ENCODE data around the gene PSMD5.
"Not testable (repeated sequence)": the region's sequence is repeated elsewhere in the genome, so short reads cannot be mapped to it uniquely, and the experiment has no call there.

The PSMD5 gene

DNA sequence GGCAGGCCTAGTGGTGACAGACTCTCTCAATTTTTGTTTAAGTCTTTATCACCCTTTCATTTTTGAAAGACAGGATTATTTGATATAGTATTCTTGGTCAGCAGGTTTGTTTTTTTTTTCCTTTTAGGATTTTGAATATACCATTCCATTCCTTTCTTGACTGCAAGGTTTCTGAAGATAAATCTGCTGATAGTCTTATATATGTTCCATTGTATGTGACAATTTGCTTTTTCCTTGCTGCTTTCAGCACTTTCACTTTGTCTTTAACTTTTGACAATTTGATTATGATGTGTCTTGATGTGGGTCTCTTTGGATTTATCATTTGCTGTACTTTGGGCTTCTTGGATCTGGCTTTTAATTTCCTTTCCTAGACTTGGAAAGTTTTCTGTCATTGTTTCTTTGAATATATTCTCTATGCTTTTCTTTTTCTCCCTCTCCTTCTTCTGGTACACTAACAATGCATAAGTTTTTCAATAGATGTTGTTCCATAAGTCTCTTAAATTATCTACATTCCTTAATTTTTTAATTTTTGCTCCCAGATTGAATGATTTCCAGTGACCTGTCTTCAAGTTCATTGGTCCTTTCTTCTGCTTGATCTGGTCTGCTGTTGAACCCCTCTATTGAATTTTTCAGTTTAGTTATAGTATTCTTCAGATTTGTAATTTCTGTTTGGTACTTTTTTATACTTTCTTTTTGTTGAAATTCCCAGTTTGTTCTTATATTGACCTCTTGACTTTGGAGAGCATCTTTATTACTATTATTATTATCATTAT, 34.9 kb downstream of the PSMD5 start:
- DNase-seq (ENCODE audit: low read depth in 2 of 2) = no peak

DNA sequence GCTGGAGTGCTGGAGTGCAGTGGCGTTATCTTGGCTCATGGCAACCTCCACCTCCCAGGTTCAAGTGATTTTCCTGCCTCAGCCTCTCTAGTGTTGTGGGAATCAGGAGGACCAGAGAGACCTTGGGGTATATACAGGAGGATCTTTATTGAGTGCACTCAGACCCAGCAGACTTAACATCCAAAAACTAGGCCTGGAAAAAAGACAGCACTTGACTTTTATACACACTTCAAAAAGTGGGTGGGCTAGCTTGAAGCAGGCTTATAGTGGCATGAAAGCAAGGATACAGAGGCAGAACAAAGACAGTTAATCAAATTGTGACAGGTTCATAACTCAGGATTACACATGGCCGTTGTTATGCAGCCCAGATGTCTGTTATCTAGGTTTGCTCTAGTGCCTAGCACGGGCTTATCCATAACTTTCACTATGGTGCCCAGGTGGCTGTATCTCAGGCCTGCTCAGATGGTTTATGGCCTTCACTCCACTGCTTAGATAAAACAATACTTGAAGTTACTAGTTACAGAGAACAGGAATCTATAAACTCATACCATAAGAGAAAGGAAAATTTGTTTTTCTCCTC, 37.8 kb downstream of the PSMD5 start:
- DNase-seq (ENCODE audit: low read depth in 2 of 2) = not testable (repeated sequence)

DNA sequence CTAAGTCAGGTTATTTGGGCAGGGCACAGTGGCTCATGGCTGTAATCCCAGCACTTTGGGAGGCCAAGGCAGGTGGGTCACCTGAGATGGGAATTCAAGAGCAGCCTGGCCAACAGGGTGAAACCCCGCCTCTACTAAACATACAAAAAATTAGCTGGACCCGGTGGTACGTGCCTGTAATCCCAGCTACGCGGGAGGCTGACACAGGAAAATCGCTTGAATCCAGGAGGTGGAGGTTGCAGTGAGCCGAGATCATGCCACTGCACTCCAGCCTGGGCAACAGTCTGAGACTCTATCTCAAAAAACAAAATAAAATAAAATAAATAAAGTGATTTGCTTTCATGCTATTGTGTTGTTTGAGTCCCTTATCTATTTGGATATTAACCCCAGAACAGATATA, 41.3 kb downstream of the PSMD5 start:
- no peak for DNase-seq (ENCODE audit: low read depth in 2 of 2)

DNA sequence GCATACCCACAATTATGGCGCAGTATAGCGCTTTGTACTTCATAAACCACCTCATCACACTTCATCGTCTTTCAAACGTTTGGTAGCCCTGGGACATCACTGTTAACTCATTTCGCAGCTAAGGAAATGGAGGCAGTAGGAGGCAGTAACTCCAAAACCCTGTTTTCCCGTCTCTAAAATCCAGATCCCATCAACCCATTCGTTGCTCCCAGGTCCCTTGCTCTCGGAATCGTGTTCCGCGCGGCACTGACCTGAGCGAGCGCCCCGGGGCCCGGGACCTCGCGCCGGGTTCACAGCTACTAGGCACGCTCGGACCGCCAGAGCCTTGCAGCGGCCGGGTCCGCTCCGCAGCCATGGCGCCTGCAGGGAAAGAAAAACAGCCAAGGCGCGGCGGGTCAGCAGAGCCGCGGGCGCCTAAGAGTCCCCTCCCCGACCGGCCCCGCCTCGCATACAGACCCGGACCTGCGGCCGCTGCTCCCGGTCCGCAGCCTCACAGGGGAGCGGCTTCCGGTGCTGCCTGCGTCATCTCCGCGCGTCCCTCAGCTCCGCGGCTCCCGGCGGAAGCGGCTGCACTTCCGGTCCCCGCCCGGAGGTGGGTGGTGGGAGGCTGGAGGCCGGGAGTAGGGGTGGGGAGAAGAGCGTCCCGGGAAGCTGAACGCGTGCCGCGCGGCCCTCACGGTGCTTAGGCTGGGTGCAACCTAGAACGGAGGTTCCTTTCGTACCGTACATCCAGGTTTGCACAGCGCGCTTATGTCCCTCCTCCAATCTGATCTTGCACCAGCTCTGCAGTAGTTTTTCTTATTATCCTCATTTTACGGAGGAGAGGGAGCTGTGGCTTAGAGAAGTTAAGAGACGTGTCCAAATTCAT, 49.6 kb downstream of the PSMD5 start, which contains the start of gene FBXW2:
TSS of gene FBXW2 (minus strand) at position 519 of the 868 bp plus-strand sequence. CDS start 5,158 bp downstream, outside the sequence.
- DNase-seq (ENCODE audit: low read depth in 2 of 2) = peak; percentile 80 to 84

DNA sequence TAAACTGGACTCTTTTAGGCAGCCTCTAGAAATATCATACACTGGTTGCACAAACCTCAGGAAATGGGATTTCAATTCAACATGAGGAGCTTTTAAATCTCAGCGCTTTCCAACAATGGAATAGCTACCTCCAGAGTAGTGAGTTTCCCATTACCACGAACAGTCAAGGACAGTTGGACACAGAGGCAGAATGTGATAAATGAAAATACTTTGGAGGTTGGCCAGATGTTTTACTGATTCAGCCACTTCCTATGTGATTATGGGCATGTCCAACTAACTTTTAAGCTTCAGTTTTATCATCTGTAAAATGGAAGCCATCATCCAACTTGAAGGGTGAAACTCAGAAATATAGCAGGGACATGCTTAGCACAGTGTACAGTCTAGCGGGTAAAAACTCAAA, 51.6 kb downstream of the PSMD5 start:
- DNase-seq (ENCODE audit: low read depth in 2 of 2) = no peak

DNA sequence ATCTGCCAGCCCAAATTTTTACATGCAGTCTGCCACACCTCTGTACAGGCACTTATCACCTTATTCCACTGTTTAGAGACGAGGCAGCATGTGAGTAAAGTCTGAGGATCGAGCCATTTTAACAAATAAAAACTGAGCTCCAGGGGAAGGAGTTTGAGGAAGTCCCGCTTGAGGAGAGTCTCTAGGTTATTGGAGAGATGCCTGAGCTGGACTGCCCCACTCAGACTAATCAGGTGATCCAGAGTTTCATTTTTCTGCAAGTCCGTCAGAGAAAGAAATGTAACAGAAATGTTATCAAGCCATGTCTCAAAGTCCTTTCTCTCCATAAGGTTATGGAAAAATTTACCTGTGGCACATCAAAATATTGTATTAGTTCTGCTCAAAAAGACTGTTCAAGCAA, 54.8 kb downstream of the PSMD5 start:
- DNase-seq (ENCODE audit: low read depth in 2 of 2) = no peak

DNA sequence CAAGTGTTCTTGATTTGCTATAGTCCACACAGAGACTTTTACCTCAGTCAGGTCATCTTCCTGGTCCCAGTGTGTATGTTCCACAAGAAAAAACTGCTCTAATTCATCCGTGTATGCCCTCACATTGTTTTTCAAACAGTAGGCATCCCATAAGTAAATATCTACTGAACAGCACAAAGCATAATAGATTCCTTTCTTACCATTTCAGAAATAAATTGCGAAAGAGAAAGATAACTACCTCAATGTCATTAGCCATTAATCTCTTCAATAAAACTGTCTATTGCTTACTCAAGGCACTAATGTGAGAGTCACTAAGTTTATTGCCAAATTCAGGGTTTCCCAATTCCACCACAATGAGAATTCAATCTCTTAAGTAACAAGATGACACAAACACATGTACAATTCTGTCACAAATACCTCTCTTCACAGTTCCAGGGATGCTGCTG, 59.1 kb downstream of the PSMD5 start:
- DNase-seq (ENCODE audit: low read depth in 2 of 2) = no peak

DNA sequence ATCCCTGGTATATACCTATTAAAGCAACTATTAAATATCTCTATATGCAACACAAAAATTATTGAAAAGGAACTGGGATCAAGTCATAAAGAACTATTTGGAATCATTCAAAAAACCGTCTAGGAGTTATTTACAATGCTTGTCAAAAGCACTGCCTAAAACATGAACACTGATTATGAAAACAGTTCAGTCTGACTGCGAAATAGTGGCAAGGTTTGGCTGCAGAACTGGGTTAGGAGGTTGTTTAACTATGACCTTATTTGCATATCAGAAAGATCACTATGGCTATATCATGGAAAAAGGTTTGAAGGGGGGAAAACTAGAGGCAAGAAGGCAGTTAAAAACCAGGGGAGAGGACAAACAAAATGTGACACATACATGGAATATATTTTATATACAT, 61.5 kb downstream of the PSMD5 start:
- DNase-seq (ENCODE audit: low read depth in 2 of 2) = no peak

DNA sequence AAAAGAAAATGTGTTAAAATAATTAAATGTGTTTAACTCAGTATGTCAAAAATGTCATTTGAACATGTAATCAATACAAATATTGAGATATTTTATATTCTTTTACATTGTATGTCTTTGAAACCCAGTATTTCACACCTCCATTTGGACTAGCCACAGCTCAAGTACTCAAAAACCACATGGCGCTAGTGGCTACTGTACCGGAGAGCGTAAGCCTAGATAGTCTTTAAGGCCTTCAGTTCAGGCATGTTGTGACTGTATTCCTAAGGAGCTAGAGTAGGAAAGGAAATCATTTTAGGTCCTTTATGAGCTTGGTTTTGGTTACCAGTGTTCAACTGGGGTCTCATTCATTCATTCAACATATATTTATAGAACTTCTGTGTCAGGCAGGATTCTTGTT, 62.4 kb downstream of the PSMD5 start:
- DNase-seq (ENCODE audit: low read depth in 2 of 2) = no peak

DNA sequence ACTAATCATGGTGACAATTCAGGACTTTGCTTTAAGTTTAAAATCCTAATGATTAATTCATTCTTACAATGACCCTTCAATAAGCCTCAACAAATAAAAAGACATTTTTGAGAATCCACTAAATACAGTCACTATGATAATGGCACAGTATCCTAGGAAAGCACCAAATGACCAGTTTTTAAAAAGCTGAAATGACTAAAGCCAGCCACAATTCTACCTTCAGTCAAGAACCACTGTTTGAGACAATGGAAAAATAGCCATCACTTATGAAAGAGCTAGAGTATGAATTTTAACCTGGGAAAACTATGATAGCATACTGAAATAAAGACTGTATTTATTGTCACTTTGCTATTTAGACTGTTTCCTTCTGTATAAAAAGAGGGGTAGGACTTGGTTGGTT, 63.5 kb downstream of the PSMD5 start:
- no peak for DNase-seq (ENCODE audit: low read depth in 2 of 2)

DNA sequence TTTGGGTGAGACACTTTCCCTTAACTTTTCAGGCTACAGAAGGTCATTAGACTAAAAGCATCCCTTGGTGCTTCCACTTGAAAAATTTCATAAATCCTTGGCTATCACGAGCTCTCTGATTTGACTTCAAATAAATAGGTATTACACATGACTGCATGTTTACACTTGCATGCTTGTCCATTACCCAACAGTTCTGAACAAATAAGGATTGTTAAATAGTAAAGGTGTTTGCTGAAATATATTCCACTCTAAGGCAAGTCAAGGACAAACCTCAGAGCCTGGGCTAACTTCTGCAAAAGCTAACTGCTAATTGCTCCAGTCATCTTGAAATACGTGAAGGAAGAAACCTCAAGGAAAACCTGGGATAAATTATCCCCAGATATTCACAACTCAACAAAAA, 64.0 kb downstream of the PSMD5 start:
- DNase-seq (ENCODE audit: low read depth in 2 of 2) = no peak

DNA sequence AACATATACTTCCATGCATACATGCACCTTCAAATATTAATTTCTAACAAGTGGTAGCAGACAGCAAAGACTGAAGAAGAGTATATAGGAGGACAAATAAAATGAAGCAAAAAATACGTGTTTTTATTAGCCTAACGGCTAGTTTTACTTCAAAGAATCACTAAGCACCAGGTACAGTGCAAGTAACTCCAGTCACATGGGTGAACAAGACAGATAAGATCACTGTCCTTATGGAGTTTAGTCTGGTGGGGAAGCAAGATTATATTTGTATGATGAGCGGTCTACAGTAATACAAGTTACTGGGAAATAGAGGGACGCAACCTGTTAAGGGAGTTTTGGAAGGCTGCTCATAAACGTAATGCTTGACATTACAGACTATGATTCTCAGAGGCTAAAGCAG, 65.5 kb downstream of the PSMD5 start:
- no peak for DNase-seq (ENCODE audit: low read depth in 2 of 2)

DNA sequence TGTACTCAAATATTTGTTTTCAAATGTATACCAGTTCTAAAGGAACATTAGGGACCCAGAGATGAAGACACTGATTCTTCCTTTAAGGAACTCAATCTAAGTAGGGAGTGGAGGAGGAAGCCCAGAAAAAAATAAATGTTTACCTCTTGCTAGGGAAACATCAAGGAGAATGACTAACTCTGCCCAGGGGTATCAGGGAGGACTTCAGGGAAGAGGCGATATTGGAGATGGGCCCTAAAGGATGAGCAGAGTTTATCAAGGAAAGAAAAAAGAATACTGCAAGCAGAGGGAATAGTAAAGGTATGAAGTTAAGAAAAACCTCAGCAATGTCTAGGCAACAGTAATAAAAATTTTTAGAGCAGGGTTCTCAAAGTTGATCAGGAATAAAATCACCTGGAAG, 65.9 kb downstream of the PSMD5 start:
- no peak for DNase-seq (ENCODE audit: low read depth in 2 of 2)

DNA sequence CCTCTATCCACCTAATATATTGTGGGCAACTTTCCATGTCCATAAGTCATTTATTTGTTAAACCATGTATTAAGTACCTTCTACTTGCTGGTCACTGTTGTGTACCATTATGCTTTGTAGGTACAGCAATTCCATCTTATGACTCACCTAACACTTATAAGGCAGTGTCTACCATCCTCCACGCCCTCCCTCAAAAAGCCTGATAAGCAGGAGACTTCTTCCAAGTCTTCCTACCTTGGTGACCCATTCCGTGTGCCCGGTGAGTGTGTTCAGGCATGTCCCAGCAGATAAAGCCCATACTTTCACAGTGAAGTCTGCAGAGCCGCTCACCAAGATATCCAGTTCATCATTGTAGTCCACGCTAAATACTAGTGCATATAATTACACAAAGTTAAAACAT, 66.9 kb downstream of the PSMD5 start:
- no peak for DNase-seq (ENCODE audit: low read depth in 2 of 2)

DNA sequence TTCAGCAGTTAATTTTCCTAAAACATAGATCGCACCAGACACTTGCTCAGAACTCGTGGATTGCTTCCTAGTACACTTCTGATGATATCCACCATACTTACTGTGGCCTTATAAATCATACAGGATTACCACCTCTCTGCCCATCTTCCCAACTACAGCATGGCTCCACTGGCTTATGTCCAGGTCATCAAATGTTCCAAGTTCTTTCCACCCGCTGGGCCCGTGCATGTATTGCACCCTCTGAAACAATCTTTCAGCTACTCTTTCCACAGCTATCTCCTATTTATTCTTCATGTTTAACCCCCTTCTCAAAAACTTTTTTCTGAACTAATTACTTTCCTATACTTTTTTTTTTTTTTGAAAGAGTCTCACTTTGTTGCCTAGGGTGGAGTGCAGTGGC, 68.0 kb downstream of the PSMD5 start:
- DNase-seq (ENCODE audit: low read depth in 2 of 2) = no peak

DNA sequence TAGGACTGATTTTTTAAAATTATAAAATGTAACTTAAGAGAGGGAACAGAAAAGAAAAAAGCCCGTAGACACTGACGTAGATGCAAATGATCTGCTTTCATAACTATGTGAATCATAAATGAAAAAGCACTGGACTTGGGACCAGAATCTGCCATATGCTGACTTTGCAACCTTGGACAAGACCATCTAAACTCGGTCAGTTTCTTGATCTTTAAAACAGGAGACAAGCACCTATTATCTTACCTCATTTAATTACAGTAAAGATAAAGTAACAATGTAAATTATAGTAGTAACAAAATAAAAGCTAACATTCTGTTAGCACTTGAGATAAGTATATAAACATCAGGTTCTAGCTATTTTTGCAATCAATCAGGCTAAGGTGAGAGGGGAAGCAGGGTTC, 69.5 kb downstream of the PSMD5 start:
- no peak for DNase-seq (ENCODE audit: low read depth in 2 of 2)

DNA sequence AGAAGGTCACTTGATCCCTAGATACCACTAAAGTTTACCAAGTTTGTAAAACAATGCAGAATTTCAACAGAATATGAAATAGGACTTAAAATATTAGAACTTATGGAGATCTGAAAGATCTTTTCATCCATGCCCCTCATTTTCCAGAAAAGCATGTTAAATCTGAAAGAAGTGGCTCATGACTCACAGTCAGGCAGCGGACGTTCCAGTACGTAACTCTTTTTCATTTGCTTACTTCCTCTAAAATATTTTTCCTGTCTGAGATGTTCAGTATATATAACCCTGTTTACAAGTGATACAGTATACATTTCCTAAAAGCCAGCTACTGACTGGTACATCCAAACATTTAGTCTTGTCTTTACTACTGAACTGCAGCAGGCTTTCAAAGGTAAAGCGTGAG, 71.8 kb downstream of the PSMD5 start:
- DNase-seq (ENCODE audit: low read depth in 2 of 2) = no peak

DNA sequence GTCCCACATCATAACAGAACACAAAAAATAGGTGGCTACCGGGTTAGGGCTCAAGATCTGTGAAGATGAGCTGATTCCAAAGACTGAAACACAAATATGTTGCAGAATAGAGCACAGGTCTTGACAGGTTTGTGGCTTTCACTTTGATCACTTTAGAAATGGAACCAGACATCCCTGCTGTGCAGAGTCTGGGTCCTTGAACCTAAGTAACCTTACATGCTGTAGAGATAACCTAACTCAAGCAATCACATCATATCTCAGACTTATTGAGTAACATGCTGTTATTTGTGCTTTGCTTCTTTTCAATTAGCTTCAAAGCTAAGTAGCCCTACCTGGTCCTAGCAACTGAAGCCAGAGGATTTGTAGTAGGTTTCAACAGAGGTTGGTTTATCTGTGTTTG, 73.8 kb downstream of the PSMD5 start:
- DNase-seq (ENCODE audit: low read depth in 2 of 2) = no peak

DNA sequence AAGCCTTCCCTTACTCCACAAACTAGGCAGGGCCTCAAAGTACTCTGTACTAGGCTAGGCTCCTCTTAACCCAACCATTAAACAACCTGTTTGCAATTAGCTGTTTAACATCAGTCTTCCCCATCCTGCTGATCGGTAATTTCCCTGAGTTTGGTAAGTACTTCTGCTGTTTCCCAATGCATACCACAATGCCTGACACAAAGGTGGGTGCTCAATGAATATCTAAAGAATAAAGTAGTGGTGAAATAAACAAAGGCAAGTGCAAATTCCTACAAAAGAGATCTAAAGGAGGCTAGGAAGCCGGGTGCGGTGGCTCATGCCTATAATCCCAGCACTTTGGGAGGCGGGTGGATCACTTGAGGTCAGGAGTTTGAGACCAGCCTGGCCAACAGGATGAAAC, 74.5 kb downstream of the PSMD5 start:
- no peak for DNase-seq (ENCODE audit: low read depth in 2 of 2)

DNA sequence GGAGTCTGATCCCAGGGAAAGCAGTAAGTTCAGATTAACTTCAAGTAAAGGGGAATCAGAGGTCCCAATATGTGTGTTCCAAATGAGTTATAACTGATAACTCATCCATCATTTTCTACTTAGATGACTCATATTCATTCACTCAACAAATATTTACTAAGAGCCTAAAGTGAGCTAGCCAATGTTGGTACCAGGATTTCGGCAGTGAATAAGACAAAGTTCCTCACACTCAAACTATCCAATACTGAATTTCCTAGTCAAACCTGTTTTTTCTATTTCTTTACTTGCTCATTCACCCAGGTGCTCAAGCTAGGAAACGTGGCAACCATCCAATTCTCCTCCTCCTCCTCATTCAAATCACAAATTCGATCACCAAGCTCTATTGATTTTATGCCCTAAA, 75.3 kb downstream of the PSMD5 start:
- no peak for DNase-seq (ENCODE audit: low read depth in 2 of 2)
